Measurements from ENCODE around the gene PROSER1.

- TF ChIP-seq POLR2A (IDR thresholded peaks at IDR 0.05; ENCODE audit: low read depth, low read length): no peak
- TF ChIP-seq CTCF (conservative IDR thresholded peaks at IDR 0.05; ENCODE audit: low read depth, low read length): no peak
- TF ChIP-seq CEBPB (IDR thresholded peaks at IDR 0.05; ENCODE audit: low read depth, low read length): no peak
- TF ChIP-seq MAFK (IDR thresholded peaks at IDR 0.05; ENCODE audit: low read depth, low read length): no peak
Measured at GRCh38 chr13:39013462-39013861, 24.4 kb downstream of the PROSER1 start.
